HG03045 (cell line): ENCODE data around the gene COL25A1.

Source experiments
- ATAC-seq: cut with Tn5 transposase; IDR thresholded peaks from one replicate; pipeline ENCODE4 v1.9.1; 2021; ENCODE audit warnings: mild to moderate bottlenecking, moderate library complexity; ENCODE audit not compliant: unreplicated experiment

The COL25A1 gene

GRCh38 chr4:109302361-109303139, at the start of gene COL25A1:
COL25A1 (minus strand) TSS chr4:109302658.
- ATAC-seq, result no peak

GRCh38 chr4:109350121-109350520, 47.7 kb upstream of the COL25A1 start:
- ATAC-seq, result no peak

- ATAC-seq, result no peak
Measured at GRCh38 chr4:109334129-109335105, 32.0 kb upstream of the COL25A1 start.

GRCh38 chr4:109332926-109333464, 30.5 kb upstream of the COL25A1 start:
- no peak for ATAC-seq

DNA sequence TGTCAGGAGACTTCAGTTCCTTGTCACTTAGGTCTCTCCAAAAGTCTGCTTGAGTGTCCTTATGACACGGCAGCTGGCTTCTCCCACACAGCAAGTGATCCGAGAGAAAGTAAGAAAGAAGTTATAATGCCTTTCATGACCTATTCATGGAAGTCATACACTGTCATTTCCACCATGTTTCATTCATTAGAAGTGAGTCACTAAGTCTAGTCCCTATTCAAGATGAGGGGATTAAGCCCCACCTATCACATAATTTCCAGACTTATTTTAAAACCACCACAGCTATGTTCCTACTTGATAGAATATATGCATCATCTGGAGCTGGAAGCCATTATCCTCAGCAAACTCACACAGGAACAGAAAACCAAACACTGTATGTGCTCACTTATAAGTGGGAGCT, 25.2 kb upstream of the COL25A1 start:
- ATAC-seq, result no peak

- no peak for ATAC-seq
Measured at GRCh38 chr4:109325698-109326097, 23.2 kb upstream of the COL25A1 start.

DNA sequence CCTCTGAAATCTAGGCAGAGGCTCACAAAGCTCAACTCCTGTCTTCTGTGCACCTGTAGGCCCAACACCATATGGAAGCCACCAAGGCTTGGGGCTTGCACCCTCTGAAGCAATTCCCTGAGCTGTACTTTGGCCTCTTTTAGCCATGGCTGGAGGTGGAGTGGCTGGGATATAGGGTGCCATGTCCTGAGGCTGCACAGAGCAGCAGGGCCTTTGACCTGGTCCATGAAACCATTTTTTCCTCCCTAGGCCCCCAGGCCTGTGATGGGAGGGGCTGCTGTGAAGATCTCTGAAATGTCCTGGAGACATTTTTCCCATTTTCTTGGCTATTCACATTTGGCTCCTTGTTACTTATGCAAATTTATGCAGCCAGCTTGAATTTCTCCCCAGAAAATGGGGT, 20.9 kb upstream of the COL25A1 start:
- no peak for ATAC-seq

- no peak for ATAC-seq
Measured at GRCh38 chr4:109321232-109321631, 18.8 kb upstream of the COL25A1 start.

DNA sequence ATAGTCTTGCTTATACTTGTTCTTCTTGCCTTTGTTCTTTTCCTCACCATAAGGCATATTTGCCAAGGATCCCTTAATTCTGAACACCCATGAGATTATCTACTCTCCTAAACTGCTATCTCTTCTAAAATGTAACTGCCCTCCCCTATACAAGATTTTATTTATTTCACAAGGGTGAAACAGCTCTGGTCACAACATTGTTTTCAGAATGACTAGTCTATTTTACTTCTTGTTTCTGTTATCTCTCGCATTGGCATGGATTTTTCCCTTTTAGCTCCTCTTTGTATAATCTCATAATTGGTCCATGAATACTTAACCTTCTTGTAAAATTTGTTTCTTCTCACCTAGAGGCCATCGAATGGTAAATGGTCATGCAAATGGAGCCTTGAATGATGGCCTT, 17.2 kb upstream of the COL25A1 start:
- ATAC-seq, result no peak

- ATAC-seq, result no peak
Measured at GRCh38 chr4:109319156-109319555, 16.7 kb upstream of the COL25A1 start.

DNA sequence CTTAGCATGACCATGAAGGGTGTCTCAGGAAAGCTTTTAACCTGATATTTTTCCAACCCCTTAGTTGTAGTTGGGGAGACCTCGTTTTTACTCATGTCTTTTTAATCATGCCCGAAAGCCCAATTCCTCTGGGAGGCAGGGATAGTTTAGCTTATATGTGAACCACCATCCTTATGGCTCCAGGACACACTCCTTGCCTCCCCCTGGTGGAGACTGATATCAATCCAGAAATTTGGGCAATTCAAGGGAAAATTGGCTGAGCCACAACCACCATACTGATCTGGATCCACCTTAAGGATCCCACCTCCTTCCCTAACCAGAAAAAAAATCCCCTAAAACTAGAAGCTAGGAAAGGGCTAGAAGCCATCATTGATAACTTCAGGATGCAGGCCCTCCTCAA, 13.4 kb upstream of the COL25A1 start:
- ATAC-seq, result no peak

DNA sequence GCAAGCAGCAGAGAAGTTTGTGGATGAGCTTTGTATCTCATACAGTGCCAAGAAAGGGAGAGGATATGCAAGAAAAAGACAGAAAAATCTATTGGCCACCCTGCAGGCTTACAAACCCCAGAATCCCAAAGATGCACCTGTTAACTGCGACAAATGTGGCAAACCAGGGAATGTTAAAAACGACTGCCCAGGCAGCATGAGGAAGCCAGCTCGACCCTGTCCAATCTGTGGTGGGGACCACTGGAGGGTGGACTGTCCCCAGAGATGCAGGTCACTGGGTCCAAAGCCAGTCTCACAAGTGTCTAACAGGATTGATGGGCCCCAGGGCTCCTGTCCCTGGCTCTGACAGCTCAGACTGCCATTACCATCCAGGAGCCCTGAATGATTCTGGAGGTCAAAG, 12.9 kb upstream of the COL25A1 start:
- ATAC-seq, result no peak

GRCh38 chr4:109313168-109314133, 11.0 kb upstream of the COL25A1 start:
- no peak for ATAC-seq

DNA sequence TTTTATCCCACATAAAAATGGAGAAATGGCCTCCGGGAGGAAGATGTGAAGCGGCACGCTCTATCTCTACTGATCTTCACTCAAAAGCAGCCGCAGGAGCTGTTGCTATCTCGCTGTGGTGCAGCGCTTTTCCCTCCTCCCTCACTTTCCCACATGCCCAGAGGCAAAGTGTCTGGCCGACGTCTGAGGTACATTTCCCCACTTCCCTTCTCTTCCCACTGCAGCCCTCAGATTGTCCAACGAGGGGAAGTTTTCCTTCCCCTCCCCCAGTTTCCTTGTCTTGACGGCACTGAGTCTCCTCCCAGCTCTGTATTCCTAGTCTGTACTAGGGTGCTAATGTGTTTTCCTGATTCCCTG, 660 bp upstream of the COL25A1 start:
- ATAC-seq, result no peak

- no peak for ATAC-seq
Measured at GRCh38 chr4:109301651-109302360, 652 bp downstream of the COL25A1 start.

DNA sequence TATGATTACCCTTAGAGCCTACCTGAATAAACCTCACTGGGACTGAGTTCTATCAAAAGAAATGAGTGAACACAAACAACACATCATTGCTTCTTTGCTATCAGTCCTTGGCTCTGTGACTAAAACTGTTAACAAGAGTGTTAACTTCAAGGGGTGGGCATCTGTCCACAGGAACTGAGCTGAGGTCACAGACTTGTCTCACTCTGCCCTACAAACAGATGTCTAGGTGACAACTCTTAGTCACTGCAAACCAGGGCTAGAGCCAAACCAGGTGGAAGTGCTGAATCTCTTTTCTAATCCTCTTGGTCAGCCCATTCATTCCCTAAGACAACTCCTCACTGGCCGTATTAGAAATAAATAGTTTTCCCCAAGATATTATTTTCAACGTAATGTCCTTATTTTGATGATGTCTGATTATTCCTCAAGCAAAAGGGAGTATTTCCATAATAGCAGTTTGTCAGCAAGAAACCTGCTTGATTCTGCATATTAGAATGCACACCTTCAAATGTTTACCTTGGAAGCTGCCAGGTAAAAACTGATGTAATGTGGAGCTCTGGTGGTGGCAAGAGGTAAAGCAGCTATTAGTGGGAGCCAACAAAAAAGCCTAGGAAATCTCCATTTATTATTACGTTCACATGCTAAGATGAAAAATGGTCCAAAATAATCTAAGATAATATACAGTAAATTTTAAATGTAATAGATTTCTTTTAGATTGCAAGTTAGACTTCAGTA, 4.0 kb downstream of the COL25A1 start:
- no peak for ATAC-seq

GRCh38 chr4:109296527-109296926, 5.9 kb downstream of the COL25A1 start:
- no peak for ATAC-seq

- no peak for ATAC-seq
Measured at GRCh38 chr4:109295081-109295480, 7.4 kb downstream of the COL25A1 start.

- no peak for ATAC-seq
Measured at GRCh38 chr4:109294468-109295020, 7.9 kb downstream of the COL25A1 start.
